Measurements from ENCODE around the gene CEACAM7.
A peak's percentile ranks its signal among the peaks of the same experiment; 100 is the strongest.

Gene CEACAM7

GRCh38 chr19:41701401-41702075 is 13.5 kb upstream of the CEACAM7 start:
- DNase-seq: peak; percentile 69
- in situ Hi-C loops (cut with MboI; ENCODE audit: low pct_unique_long_range_greater_than_20kb, low sequenced_read_pairs): no loop called here

GRCh38 chr19:41700381-41701195 is 12.5 kb upstream of the CEACAM7 start:
- no peak for DNase-seq
- in situ Hi-C loops (cut with MboI; ENCODE audit: low pct_unique_long_range_greater_than_20kb, low sequenced_read_pairs): no loop called here

- DNase-seq: no peak
- in situ Hi-C loops (cut with MboI; ENCODE audit: low pct_unique_long_range_greater_than_20kb, low sequenced_read_pairs): no loop called here
Measured at GRCh38 chr19:41699968-41700323, 11.9 kb upstream of the CEACAM7 start.

GRCh38 chr19:41699231-41699967 is 11.3 kb upstream of the CEACAM7 start:
- in situ Hi-C loops (cut with MboI; ENCODE audit: low pct_unique_long_range_greater_than_20kb, low sequenced_read_pairs): no loop called here
- no peak for DNase-seq

- in situ Hi-C loops (cut with MboI; ENCODE audit: low pct_unique_long_range_greater_than_20kb, low sequenced_read_pairs): no loop called here
- DNase-seq: peak; percentile 80
Measured at GRCh38 chr19:41698746-41699230, 10.7 kb upstream of the CEACAM7 start.

GRCh38 chr19:41697198-41697855 is 9.3 kb upstream of the CEACAM7 start:
- in situ Hi-C loops (cut with MboI; ENCODE audit: low pct_unique_long_range_greater_than_20kb, low sequenced_read_pairs): no loop called here
- DNase-seq: no peak

GRCh38 chr19:41696402-41697197 is 8.5 kb upstream of the CEACAM7 start:
- in situ Hi-C loops (cut with MboI; ENCODE audit: low pct_unique_long_range_greater_than_20kb, low sequenced_read_pairs): no loop called here
- DNase-seq: peak; percentile 42

GRCh38 chr19:41695745-41696144 is 7.7 kb upstream of the CEACAM7 start:
- in situ Hi-C loops (cut with MboI; ENCODE audit: low pct_unique_long_range_greater_than_20kb, low sequenced_read_pairs): no loop called here

GRCh38 chr19:41694831-41695635 is 7.0 kb upstream of the CEACAM7 start:
- no peak for DNase-seq
- in situ Hi-C loops (cut with MboI; ENCODE audit: low pct_unique_long_range_greater_than_20kb, low sequenced_read_pairs): no loop called here

More at GRCh38 chr19:41695745-41696144, 7.7 kb upstream of the CEACAM7 start:
- no peak for DNase-seq

- no peak for DNase-seq
- in situ Hi-C loops (cut with MboI; ENCODE audit: low pct_unique_long_range_greater_than_20kb, low sequenced_read_pairs): no loop called here
Measured at GRCh38 chr19:41694196-41694595, 6.1 kb upstream of the CEACAM7 start.

- in situ Hi-C loops (cut with MboI; ENCODE audit: low pct_unique_long_range_greater_than_20kb, low sequenced_read_pairs): no loop called here
- peak; percentile 23 for DNase-seq
Measured at GRCh38 chr19:41691268-41691970, 3.3 kb upstream of the CEACAM7 start.

GRCh38 chr19:41690801-41691065 is 2.7 kb upstream of the CEACAM7 start:
- no peak for DNase-seq
- in situ Hi-C loops (cut with MboI; ENCODE audit: low pct_unique_long_range_greater_than_20kb, low sequenced_read_pairs): no loop called here

GRCh38 chr19:41689993-41690800 is 2.1 kb upstream of the CEACAM7 start:
- DNase-seq: no peak
- in situ Hi-C loops (cut with MboI; ENCODE audit: low pct_unique_long_range_greater_than_20kb, low sequenced_read_pairs): no loop called here

- in situ Hi-C loops (cut with MboI; ENCODE audit: low pct_unique_long_range_greater_than_20kb, low sequenced_read_pairs): no loop called here
- DNase-seq: no peak
Measured at GRCh38 chr19:41688687-41689086, 617 bp upstream of the CEACAM7 start.

- in situ Hi-C loops (cut with MboI; ENCODE audit: low pct_unique_long_range_greater_than_20kb, low sequenced_read_pairs): no loop called here
- DNase-seq: no peak
Measured at GRCh38 chr19:41687419-41687818, 651 bp downstream of the CEACAM7 start.

- in situ Hi-C loops (cut with MboI; ENCODE audit: low pct_unique_long_range_greater_than_20kb, low sequenced_read_pairs): no loop called here
- DNase-seq: no peak
Measured at GRCh38 chr19:41682437-41682836, 5.6 kb downstream of the CEACAM7 start.

GRCh38 chr19:41671486-41671885 is 16.6 kb downstream of the CEACAM7 start:
- in situ Hi-C loops (cut with MboI; ENCODE audit: low pct_unique_long_range_greater_than_20kb, low sequenced_read_pairs): no loop called here
- DNase-seq: no peak
